Common myeloid progenitor, CD34-positive (primary cell): Measurements from ENCODE around the gene PLGRKT.
"Not testable (repeated sequence)": the region's sequence is repeated elsewhere in the genome, so short reads cannot be mapped to it uniquely, and the experiment has no call there.

Experiments
- CTCF ChIA-PET: fragments of 350-600 bp; sonication (Branson Sonifier 250); formaldehyde crosslinking; loops from one replicate; lab custom pipeline; 2021; ENCODE audit warnings: antibody characterized with exemption; lab: Charles Lee
- POLR2A ChIA-PET: fragments of 350-600 bp; sonication (Branson Sonifier 250); formaldehyde crosslinking; loops from one replicate; lab custom pipeline; 2021; ENCODE audit warnings: antibody characterized with exemption; lab: Charles Lee
- DNase-seq, 3 donors: peaks; one replicate each; pipeline versions ENCODE4 v3.0.0 to v3.0.0-alpha.2; 2013
- H3K27ac ChIP-seq, 2 experiments: 1 replicate in 1 of 2; 2 replicates in 1 of 2; pipeline ENCODE4 v1.7.0; 2013; ENCODE audit warnings: inconsistent platforms in 2 of 2, low read length in 2 of 2, mild to moderate bottlenecking in 2 of 2, low read depth in 1 of 2, moderate library complexity in 1 of 2; ENCODE audit not compliant: severe bottlenecking in 2 of 2, insufficient read depth in 1 of 2, poor library complexity in 1 of 2
- H3K27me3 ChIP-seq, 5 experiments: replicated peaks in 2 of 5; 1 replicate in 3 of 5; 2 replicates in 2 of 5; pipeline versions ENCODE4 v1.6.1 to v1.7.0; 2013; ENCODE audit warnings: low read length in 4 of 5, mild to moderate bottlenecking in 2 of 5, moderate library complexity in 2 of 5, inconsistent platforms in 1 of 5; ENCODE audit not compliant: insufficient read depth in 5 of 5, control insufficient read depth in 4 of 5
- H3K36me3 ChIP-seq, 4 experiments: 1 replicate in 2 of 4; 2 replicates in 2 of 4; pipeline versions ENCODE4 v1.6.1 to v1.7.0; 2013; ENCODE audit warnings: low read length in 3 of 4, control low read depth in 1 of 4, mild to moderate bottlenecking in 1 of 4; ENCODE audit not compliant: control insufficient read depth in 4 of 4, insufficient read depth in 4 of 4
- H3K4me1 ChIP-seq, 4 experiments: 1 replicate in 3 of 4; 2 replicates in 1 of 4; pipeline versions ENCODE4 v1.6.1 to v1.7.1; 2013; ENCODE audit warnings: low read length in 3 of 4, mild to moderate bottlenecking in 3 of 4, control low read depth in 1 of 4, inconsistent platforms in 1 of 4, moderate library complexity in 1 of 4; ENCODE audit not compliant: control insufficient read depth in 4 of 4, insufficient read depth in 4 of 4; ENCODE audit errors: control extremely low read depth in 1 of 4
- H3K4me3 ChIP-seq, 7 experiments: 1 replicate in 4 of 7; 2 replicates in 3 of 7; pipeline versions ENCODE4 v1.5.1 to v1.7.0; 2013; ENCODE audit warnings: mild to moderate bottlenecking in 7 of 7, low read length in 6 of 7, moderate library complexity in 6 of 7, inconsistent platforms in 2 of 7, low read depth in 2 of 7, control low read depth in 1 of 7; ENCODE audit not compliant: insufficient read depth in 4 of 7, control insufficient read depth in 1 of 7; ENCODE audit errors: extremely low read depth in 1 of 7
- H3K9me3 ChIP-seq, 5 experiments: 1 replicate in 4 of 5; 2 replicates in 1 of 5; pipeline versions ENCODE4 v1.6.1 to v1.7.1; 2013; ENCODE audit warnings: low read length in 4 of 5, mild to moderate bottlenecking in 2 of 5, inconsistent platforms in 1 of 5, low read depth in 1 of 5, moderate library complexity in 1 of 5; ENCODE audit not compliant: control insufficient read depth in 4 of 5, insufficient read depth in 2 of 5; ENCODE audit errors: control extremely low read depth in 1 of 5
- WGBS: methylation state at CpG from one replicate; pipeline ENCODE4 v1.1.5; 2013; ENCODE audit not compliant: insufficient coverage; 5-methylcytosine and 5-hydroxymethylcytosine counted together

Gene PLGRKT

GRCh38 chr9:5440426-5440825, 2.7 kb upstream of the PLGRKT start:
- Histone ChIP-seq H3K9me3 (no peaks in the 10 kb centered on the region), H3K27me3 (no peaks in the 10 kb centered on the region), H3K4me3 (no peak overlapping the region), H3K4me1 (peaks cover 8 to 21% (median 17%) of the 10 kb centered on the region in 4 experiments), H3K36me3 (peaks cover 0 to 4% (median 2%) of the 10 kb centered on the region in 4 experiments), H3K27ac (no peak overlapping the region)
- no peak for DNase-seq
- ChIA-PET CTCF (interaction anchor here (0.9 to 6.0 kb wide), 8 partner anchors 10 to 1126 kb away, joined by 3 to 55 read pairs (median 6); partner anchors contain the start of gene CD274), POLR2A (no interaction called here)
- WGBS, result 100% methylated on average over 1 of the region's 3 CpGs

- Histone ChIP-seq H3K4me3 (peak overlapping the region; percentile 6 to 88 (median 76)), H3K9me3 (no peaks in the 10 kb centered on the region), H3K27ac (peak overlapping the region in 1 of 2 experiments; percentile 89), H3K4me1 (peaks cover 8 to 21% (median 17%) of the 10 kb centered on the region in 4 experiments), H3K36me3 (peaks cover 0 to 7% (median 3%) of the 10 kb centered on the region in 4 experiments), H3K27me3 (no peaks in the 10 kb centered on the region)
- ChIA-PET CTCF (interaction anchor here (1.0 to 6.0 kb wide), 11 partner anchors 11 to 1124 kb away, joined by 3 to 55 read pairs (median 4); partner anchors contain the start of gene CD274), POLR2A (no interaction called here)
- DNase-seq, result peak in 2 of 3 donors; percentile 52 to 61
- 69% methylated on average over 18 of the region's 21 CpGs for WGBS
These were observed 807 bp upstream of the PLGRKT start for GRCh38 chr9:5438301-5439162.

GRCh38 chr9:5436441-5436840, 1.3 kb downstream of the PLGRKT start:
- Histone ChIP-seq H3K4me1 (peaks cover 8 to 21% (median 17%) of the 10 kb centered on the region in 4 experiments), H3K27ac (no peak overlapping the region), H3K27me3 (no peaks in the 10 kb centered on the region), H3K9me3 (no peaks in the 10 kb centered on the region), H3K36me3 (peaks cover 0 to 12% (median 3%) of the 10 kb centered on the region in 4 experiments), H3K4me3 (peak overlapping the region in 3 of 7 experiments; percentile 38 to 88 (median 87))
- 100% methylated on average over 1 of the region's 2 CpGs for WGBS
- ChIA-PET POLR2A (no interaction called here), CTCF (no interaction called here)
- no peak for DNase-seq

GRCh38 chr9:5435912-5436311, 1.8 kb downstream of the PLGRKT start:
- Histone ChIP-seq H3K27me3 (no peaks in the 10 kb centered on the region), H3K4me3 (no peak overlapping the region), H3K4me1 (peaks cover 8 to 21% (median 17%) of the 10 kb centered on the region in 4 experiments), H3K36me3 (peaks cover 0 to 13% (median 4%) of the 10 kb centered on the region in 4 experiments), H3K27ac (no peak overlapping the region), H3K9me3 (no peaks in the 10 kb centered on the region)
- 72% methylated on average over 2 of the region's 3 CpGs for WGBS
- ChIA-PET CTCF (no interaction called here), POLR2A (no interaction called here)
- DNase-seq, result peak; percentile 22 to 73 (median 60)

- CTCF ChIA-PET, H3K9me3 ChIP-seq, H3K27me3 ChIP-seq, H3K4me3 ChIP-seq, DNase-seq, H3K27ac ChIP-seq: not testable (repeated sequence)
- 96% methylated on average over 43 of the region's 65 CpGs for WGBS
- H3K4me1 ChIP-seq, result peaks cover 8 to 21% (median 17%) of the 10 kb centered on the region in 4 experiments
- peaks cover 2 to 15% (median 7%) of the 10 kb centered on the region in 4 experiments for H3K36me3 ChIP-seq
- POLR2A ChIA-PET, result interaction anchor here (0.6 kb wide), 1 partner anchor 883 kb away, joined by 5 read pairs; no protein-coding TSS in a partner anchor
These were observed 3.6 kb downstream of the PLGRKT start for GRCh38 chr9:5433841-5434810.

- H3K9me3 ChIP-seq, CTCF ChIA-PET, H3K27ac ChIP-seq, H3K4me3 ChIP-seq, H3K27me3 ChIP-seq, DNase-seq, POLR2A ChIA-PET: not testable (repeated sequence)
- WGBS, result 90% methylated on average over 25 of the region's 26 CpGs
- H3K4me1 ChIP-seq, result peaks cover 8 to 19% (median 15%) of the 10 kb centered on the region in 4 experiments
- H3K36me3 ChIP-seq, result peaks cover 2 to 15% (median 7%) of the 10 kb centered on the region in 4 experiments
These were observed 4.4 kb downstream of the PLGRKT start for GRCh38 chr9:5433328-5433727.
